T47D (cell line): ENCODE data around the gene THSD7B.

Source experiments
- DNase-seq, 2 experiments: peaks; one replicate each; pipeline versions ENCODE4 v3.0.0 to v3.0.0-alpha.2; 2011 to 2012; ENCODE audit warnings: low read depth in 1 of 2, low spot score in 1 of 2
- JUND ChIP-seq: IDR thresholded peaks from 2 replicates; pipeline ENCODE4 v1.6.1; 2012; ENCODE audit warnings: low read depth
- in situ Hi-C: cut with HindIII; loops from 2 replicates; pipeline ENCODE4 v1.10.0; 2016; ENCODE audit warnings: low sequenced_read_pairs, low pct_unique_long_range_greater_than_20kb

Gene THSD7B

DNA sequence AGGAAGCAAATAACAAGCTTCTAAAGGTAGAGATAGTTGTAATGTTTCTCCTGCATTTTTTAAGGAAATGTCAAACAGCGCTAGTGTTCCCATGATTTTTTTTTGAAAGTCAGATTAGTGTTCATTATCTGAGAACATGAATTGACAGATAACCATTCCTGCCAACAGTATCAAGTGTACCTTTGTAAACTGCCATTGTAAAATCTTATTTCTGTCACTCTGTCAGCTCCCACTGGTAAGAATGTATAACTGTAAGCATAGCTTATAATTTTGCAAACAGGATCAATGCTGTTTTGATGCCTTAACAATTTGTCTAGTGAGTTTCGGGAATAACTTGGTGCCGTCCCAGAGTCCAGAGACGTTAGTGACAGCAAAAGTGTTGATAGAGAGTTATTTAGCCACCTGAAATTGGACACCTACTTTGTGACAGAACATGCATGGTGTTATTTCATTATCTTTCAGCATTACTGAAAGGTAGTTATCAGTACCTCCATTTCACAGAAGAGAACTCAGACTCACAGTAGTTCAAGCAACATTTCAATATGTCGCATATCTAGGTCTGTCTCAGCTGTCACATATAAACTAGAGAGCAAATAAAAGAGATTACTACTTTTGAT is 221.4 kb downstream of the THSD7B start:
- in situ Hi-C loops = no loop called here
- DNase-seq = no peak
- no peak for TF ChIP-seq JUND

DNA sequence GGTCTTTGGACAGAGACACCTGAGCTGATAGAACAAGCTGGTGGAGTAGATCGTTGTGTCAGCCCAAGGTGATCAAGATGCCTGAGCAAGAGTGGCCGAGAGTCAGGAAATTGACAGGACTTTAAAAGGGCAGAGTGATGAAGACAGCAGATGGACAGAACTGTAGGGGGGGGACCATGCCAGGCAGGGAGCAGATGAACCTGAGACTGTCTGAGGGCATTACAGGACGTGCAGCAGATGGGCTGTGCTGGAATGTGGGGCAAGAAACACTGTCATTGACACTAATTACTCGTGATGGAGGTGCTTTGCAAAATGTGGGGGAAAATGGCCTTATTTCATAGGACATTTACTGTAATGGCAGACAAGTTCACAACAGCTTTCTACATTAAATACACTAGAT is 225.0 kb downstream of the THSD7B start:
- no peak for DNase-seq
- no peak for TF ChIP-seq JUND
- in situ Hi-C loops = no loop called here

DNA sequence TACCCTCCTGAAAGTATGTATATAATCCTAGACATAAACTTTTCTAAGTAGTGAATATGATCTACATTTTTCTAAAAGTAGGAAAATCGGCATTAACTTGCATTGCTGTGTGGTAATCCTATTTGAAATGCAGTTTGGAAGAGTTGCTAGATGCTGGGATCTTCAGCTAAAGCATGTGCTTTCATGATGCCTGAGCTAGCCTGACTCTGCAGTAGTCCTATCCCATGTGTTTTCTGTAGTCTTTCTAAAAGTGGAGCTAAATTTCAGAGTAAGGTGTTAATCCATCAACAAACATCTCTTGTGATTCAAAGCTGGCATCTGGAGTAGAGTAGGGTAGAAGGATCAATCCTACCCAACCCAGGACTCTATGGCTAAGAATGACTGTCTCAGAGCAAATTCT is 229.4 kb downstream of the THSD7B start:
- TF ChIP-seq JUND = no peak
- in situ Hi-C loops = no loop called here
- DNase-seq = no peak

DNA sequence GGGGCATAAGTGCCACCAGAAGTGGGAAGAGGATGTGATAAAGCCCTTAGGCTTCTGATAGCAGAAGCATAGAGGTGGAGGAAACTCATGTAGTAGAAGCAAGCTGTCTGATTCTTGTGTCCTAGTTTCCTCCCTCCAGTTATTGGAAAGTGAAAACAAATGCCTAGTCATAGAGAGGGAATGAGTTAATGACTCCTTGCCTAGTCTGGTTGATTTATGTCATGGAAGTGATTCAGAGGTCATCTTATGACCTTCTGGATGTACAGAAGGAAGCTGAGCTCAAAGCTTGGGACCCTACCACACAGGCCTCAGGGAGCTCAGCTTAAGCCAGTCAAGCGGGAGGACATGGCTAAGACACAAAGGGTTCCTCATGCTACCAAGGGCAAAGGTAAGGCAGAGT is 232.2 kb downstream of the THSD7B start:
- DNase-seq = no peak
- in situ Hi-C loops = no loop called here
- no peak for TF ChIP-seq JUND

- no peak for DNase-seq
- in situ Hi-C loops = no loop called here
- TF ChIP-seq JUND = no peak
Measured at GRCh38 chr2:137000811-137001210, 235.5 kb downstream of the THSD7B start.

DNA sequence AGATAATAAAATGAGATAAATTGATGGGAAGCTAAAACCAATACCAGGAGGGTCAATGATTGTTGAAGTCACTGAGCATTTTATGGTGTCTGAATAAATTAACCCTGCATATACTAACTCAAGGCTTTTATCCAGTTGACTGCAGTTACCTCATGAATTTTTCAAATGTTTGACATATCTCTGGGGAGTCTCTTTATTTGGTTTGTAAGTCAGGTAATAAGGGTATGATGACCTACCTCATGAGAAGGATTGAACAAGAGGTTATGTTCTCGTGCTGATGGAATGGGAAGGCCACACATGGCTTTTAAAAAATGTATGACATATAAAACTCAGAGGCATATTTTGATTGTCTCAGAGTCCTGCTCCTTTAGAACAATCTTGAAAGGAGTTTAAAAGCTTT is 237.6 kb downstream of the THSD7B start:
- TF ChIP-seq JUND = no peak
- in situ Hi-C loops = no loop called here
- DNase-seq = no peak

GRCh38 chr2:137005210-137005609 is 239.9 kb downstream of the THSD7B start:
- no peak for TF ChIP-seq JUND
- in situ Hi-C loops = no loop called here
- no peak for DNase-seq

GRCh38 chr2:137007938-137008337 is 242.6 kb downstream of the THSD7B start:
- no peak for DNase-seq
- no peak for TF ChIP-seq JUND
- in situ Hi-C loops = no loop called here

DNA sequence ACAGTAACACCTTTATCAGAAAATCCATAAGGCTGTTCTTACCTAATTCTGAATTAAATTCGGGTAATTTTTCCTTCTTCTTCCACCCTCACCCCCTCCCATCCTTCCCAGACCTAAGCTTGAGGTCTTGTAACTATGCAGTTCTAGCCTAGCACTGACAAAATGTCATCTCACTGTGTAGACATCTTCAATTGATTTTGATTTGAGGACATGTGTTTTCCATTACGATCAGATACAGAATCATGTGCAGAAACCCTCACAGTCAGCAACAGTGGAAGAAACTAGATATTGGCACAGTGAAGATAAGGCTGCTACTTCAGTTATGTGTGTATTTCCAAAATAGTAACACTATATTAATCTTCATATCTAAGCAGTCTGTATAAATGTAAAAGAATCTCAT is 244.6 kb downstream of the THSD7B start:
- TF ChIP-seq JUND = no peak
- in situ Hi-C loops = no loop called here
- DNase-seq = no peak

DNA sequence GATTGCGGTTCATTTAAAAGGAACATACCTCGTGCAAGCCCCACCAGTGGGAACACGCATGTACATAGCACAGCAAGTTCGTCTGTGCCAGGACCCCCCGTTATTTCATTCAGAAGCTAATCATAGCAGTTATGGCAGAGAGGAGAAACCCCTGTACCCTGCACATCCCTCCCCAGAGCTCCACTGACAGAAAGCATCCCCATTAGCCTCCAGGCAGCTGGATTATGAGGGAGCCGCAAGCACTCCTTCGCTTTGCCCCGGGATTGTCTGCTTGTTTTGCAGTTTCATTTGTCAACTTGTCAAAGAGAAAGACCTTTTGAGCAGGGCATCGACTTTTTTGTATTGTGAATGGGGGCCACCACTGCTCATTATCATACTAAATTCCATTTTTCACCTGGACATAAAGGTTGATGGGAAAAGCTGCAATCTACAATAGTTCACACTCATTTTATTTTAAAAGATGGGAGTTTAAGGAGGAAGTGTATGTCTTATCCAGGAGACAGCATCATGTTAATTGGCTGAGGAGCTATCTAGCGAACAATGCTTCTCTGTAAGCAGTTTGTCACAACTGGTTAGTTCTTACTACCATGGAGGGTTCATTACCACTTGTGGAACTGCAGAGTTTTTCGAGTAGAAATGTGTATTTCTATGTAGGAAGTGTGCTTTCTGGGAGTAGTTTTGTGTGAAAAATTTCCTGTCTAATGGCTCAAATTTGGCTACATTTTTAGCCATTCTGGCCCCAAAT is 255.3 kb downstream of the THSD7B start:
- in situ Hi-C loops = no loop called here
- TF ChIP-seq JUND = no peak
- DNase-seq = no peak

- in situ Hi-C loops = no loop called here
Measured at GRCh38 chr2:137021763-137022162, 256.4 kb downstream of the THSD7B start.

GRCh38 chr2:137023205-137023604 is 257.9 kb downstream of the THSD7B start:
- in situ Hi-C loops = no loop called here
- no peak for TF ChIP-seq JUND
- DNase-seq = peak in 1 of 2 experiments; percentile 2

More at GRCh38 chr2:137021763-137022162, 256.4 kb downstream of the THSD7B start:
- DNase-seq = no peak
- TF ChIP-seq JUND = no peak

DNA sequence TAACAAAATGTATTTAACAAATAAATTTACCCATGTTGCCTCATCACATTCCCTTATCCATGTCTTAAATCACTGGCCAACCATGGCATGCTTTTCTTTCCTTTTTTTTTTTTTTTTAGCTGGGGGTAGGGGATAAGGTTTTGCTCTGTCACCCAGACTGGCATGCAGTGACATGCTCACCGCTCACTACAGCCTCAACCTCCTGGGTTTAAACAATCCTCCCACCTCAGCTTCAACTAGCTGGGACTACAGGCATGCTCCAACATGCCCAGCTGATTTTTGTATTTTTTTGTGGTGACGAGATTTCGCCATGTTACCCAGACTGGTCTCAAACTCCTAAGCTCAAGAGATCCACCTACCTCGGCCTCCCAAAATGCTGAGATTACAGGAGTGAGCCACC is 266.4 kb downstream of the THSD7B start:
- in situ Hi-C loops = no loop called here
- no peak for DNase-seq
- TF ChIP-seq JUND = no peak
